Endothelial cell of umbilical vein (primary cell): ENCODE results near the gene EML2. TPM values are rescaled to one million over a fixed set of nuclear protein-coding genes. Genes with fewer than 3 reads are reported as not detected.

ENCODE experiments used
- BruUV-seq: library from RNA; stranded (reverse); fragments of 400-500 nt; replicated peaks from 2 replicates; lab custom pipeline; 2021; lab: Mats Ljungman, UMichigan
- CTCF ChIA-PET: fragments of 300-600, 350-600 bp; sonication (Branson Sonifier 250); formaldehyde crosslinking; loops from one replicate; lab custom pipeline; 2021; ENCODE audit warnings: antibody characterized with exemption, inconsistent platforms; lab: Charles Lee
- POLR2A ChIA-PET: fragments of 300-600, 350-600 bp; sonication (Branson Sonifier 250); formaldehyde crosslinking; loops from one replicate; lab custom pipeline; 2021; ENCODE audit warnings: antibody characterized with exemption, inconsistent platforms; lab: Charles Lee
- DNase-seq: peaks from one replicate; pipeline ENCODE4 v3.0.0-alpha.2; 2011; ENCODE audit warnings: low read depth, low spot score
- FAIRE-seq: peaks from 2 replicates; lab custom pipeline; 2011; peaks lifted over from hg19 to GRCh38; lab: Jason Lieb, UNC
- H2AFZ ChIP-seq: 2 replicates; pipeline ENCODE4 v1.6.0; 2012; ENCODE audit warnings: low read depth, low read length, control low read depth, inconsistent platforms
- H3K27ac ChIP-seq: 2 replicates; pipeline ENCODE4 v1.5.1; 2011; ENCODE audit warnings: low read depth, mild to moderate bottlenecking, control low read depth, low read length, moderate library complexity; ENCODE audit not compliant: insufficient read depth
- H3K27me3 ChIP-seq, 2 experiments: 2 replicates each; pipeline versions ENCODE4 v1.6.0 to v1.6.1; 2011; ENCODE audit warnings: low read length in 2 of 2, mixed read lengths in 1 of 2; ENCODE audit not compliant: control insufficient read depth in 2 of 2, insufficient read depth in 2 of 2
- H3K36me3 ChIP-seq, 2 experiments: 2 replicates in 1 of 2; 3 replicates in 1 of 2; pipeline ENCODE4 v1.5.1; 2011; ENCODE audit warnings: low read length in 2 of 2, mild to moderate bottlenecking in 1 of 2, moderate library complexity in 1 of 2; ENCODE audit not compliant: control insufficient read depth in 2 of 2, insufficient read depth in 2 of 2; ENCODE audit errors: extremely low read depth in 1 of 2
- H3K4me1 ChIP-seq: 3 replicates; pipeline ENCODE4 v1.5.1; 2011; ENCODE audit warnings: mild to moderate bottlenecking, low read length; ENCODE audit not compliant: control insufficient read depth, insufficient read depth; ENCODE audit errors: extremely low read depth
- H3K4me2 ChIP-seq: 2 replicates; pipeline ENCODE4 v1.6.1; 2011; ENCODE audit warnings: low read length, control low read depth, mixed read lengths; ENCODE audit not compliant: insufficient read depth
- H3K4me3 ChIP-seq, 3 experiments: fragments of 200-600 bp in 1 of 3; sonication (generic), shearing (Covaris generic) in 1 of 3; replicated peaks in 1 of 3; 2 replicates each; pipeline ENCODE4 v1.5.1; 2011 to 2016; ENCODE audit warnings: control low read depth in 3 of 3, low read length in 3 of 3, mild to moderate bottlenecking in 2 of 3, inconsistent platforms in 1 of 3, low read depth in 1 of 3, moderate library complexity in 1 of 3; ENCODE audit not compliant: insufficient read depth in 1 of 3
- H3K79me2 ChIP-seq: 2 replicates; pipeline ENCODE4 v1.6.0; 2012; ENCODE audit warnings: low read length, inconsistent platforms; ENCODE audit not compliant: control insufficient read depth, insufficient read depth
- H3K9ac ChIP-seq: replicated peaks from 2 replicates; pipeline ENCODE3; 2011; ENCODE audit warnings: low read length, control low read depth; ENCODE audit not compliant: insufficient read depth; ENCODE audit errors: extremely low read depth
- H3K9me1 ChIP-seq: replicated peaks from 3 replicates; pipeline ENCODE4 v1.6.0; 2011; ENCODE audit warnings: mild to moderate bottlenecking, low read length; ENCODE audit not compliant: control insufficient read depth, insufficient read depth; ENCODE audit errors: extremely low read depth
- H3K9me3 ChIP-seq: replicated peaks from 2 replicates; pipeline ENCODE4 v1.5.1; 2012; ENCODE audit warnings: low read length, inconsistent platforms; ENCODE audit not compliant: control insufficient read depth, insufficient read depth
- H4K20me1 ChIP-seq: replicated peaks from 2 replicates; pipeline ENCODE3; 2011; ENCODE audit warnings: mild to moderate bottlenecking, low read length; ENCODE audit not compliant: control insufficient read depth, insufficient read depth; ENCODE audit errors: extremely low read depth
- EZH2 ChIP-seq: IDR thresholded peaks from 2 replicates; pipeline ENCODE4 v1.6.1; 2012; ENCODE audit warnings: borderline replicate concordance, low read depth, mild to moderate bottlenecking, moderate library complexity, low read length, inconsistent platforms; ENCODE audit not compliant: severe bottlenecking
- FOS ChIP-seq: IDR thresholded peaks from 2 replicates; pipeline ENCODE4 v1.6.1; 2011; ENCODE audit warnings: mild to moderate bottlenecking, low read length, moderate library complexity, borderline replicate concordance; ENCODE audit not compliant: insufficient read depth
- JUN ChIP-seq: IDR thresholded peaks from 2 replicates; pipeline ENCODE4 v1.6.1; 2011; ENCODE audit warnings: borderline replicate concordance, low read depth; ENCODE audit not compliant: insufficient read length, insufficient read depth
- POLR2AphosphoS5 ChIP-seq: IDR thresholded peaks from 2 replicates; pipeline ENCODE4 v1.6.1; 2012; ENCODE audit warnings: low read depth, mild to moderate bottlenecking, control low read depth, low read length, moderate library complexity; ENCODE audit not compliant: insufficient read depth
- dilution Hi-C: fragments of 300-500 bp; cut with MboI; formaldehyde crosslinking; loops from one replicate; pipeline ENCODE4 v1.15.0; 2019; ENCODE audit warnings: low sequenced_read_pairs; ENCODE audit not compliant: extremely low pct_ligation_motif_present
- intact Hi-C: fragments of 100-400 bp; cut with micrococcal nuclease; formaldehyde crosslinking; loops from one replicate; pipeline ENCODE4 v1.10.0; 2022
- polyA plus RNA-seq, 4 experiments: library from polyadenylated mRNA; depleted of rRNA in 3 of 4; stranded (reverse) in 3 of 4; unstranded in 1 of 4; fragments of >200 nt; gene quantifications; 2 replicates each; pipeline versions ENCODE4 v1.2.1 to v1.2.3, GENCODE V29; 2011 to 2012; ENCODE audit warnings: missing spikeins in 1 of 4
- total RNA-seq: library from RNA; stranded (reverse); gene quantifications from 2 replicates; pipeline ENCODE4 v1.2.3, GENCODE V29; 2021
- TF ChIP-seq, protein P1 (sequence below), 2 donors: IDR thresholded peaks; 1 replicate in 1 of 2; 2 replicates in 1 of 2; pipeline ENCODE4 v1.5.1; 2011; ENCODE audit warnings: low read length in 2 of 2, mild to moderate bottlenecking in 2 of 2, moderate library complexity in 2 of 2, control low read depth in 1 of 2, inconsistent platforms in 1 of 2, low read depth in 1 of 2; ENCODE audit not compliant: insufficient read depth in 1 of 2; ENCODE audit errors: extremely low read depth in 1 of 2

Gene EML2
- total and polyA plus RNA-seq, 2 donors (not counting 3 experiments of a cell fraction or from before 2014, with no cell fraction given) = 23.3 to 28.9 TPM

GRCh38 chr19:45632468-45633196, 6.6 kb downstream of the EML2 start:
- ChIA-PET CTCF (interaction anchor here (0.8 to 4.8 kb wide), 3 partner anchors 10 to 60 kb away, joined by 3 to 49 read pairs (median 4); no protein-coding TSS in a partner anchor), POLR2A (no interaction called here)
- no peak for TF ChIP-seq EZH2
- TF ChIP-seq FOS = peak; percentile 78
- TF ChIP-seq, protein P1, sequence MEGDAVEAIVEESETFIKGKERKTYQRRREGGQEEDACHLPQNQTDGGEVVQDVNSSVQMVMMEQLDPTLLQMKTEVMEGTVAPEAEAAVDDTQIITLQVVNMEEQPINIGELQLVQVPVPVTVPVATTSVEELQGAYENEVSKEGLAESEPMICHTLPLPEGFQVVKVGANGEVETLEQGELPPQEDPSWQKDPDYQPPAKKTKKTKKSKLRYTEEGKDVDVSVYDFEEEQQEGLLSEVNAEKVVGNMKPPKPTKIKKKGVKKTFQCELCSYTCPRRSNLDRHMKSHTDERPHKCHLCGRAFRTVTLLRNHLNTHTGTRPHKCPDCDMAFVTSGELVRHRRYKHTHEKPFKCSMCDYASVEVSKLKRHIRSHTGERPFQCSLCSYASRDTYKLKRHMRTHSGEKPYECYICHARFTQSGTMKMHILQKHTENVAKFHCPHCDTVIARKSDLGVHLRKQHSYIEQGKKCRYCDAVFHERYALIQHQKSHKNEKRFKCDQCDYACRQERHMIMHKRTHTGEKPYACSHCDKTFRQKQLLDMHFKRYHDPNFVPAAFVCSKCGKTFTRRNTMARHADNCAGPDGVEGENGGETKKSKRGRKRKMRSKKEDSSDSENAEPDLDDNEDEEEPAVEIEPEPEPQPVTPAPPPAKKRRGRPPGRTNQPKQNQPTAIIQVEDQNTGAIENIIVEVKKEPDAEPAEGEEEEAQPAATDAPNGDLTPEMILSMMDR (IDR thresholded peaks at IDR 0.05; ENCODE audit: extremely low read depth in 1 of 2, insufficient read depth in 1 of 2, low read depth in 1 of 2, low read length in 2 of 2) = no peak
- peak; percentile 16 for TF ChIP-seq POLR2AphosphoS5
- TF ChIP-seq JUN = peak; percentile 73
- Histone ChIP-seq H4K20me1 (no peaks in the 10 kb centered on the region), H3K27ac (no peak overlapping the region), H3K79me2 (no peaks in the 10 kb centered on the region), H3K27me3 (no peaks in the 10 kb centered on the region), H3K4me2 (no peak overlapping the region), H3K9me3 (no peaks in the 10 kb centered on the region), H3K4me3 (peak overlapping the region in 1 of 3 experiments; percentile 13), H2AFZ (no peak overlapping the region), H3K36me3 (peaks cover 0 to 3% of the 10 kb centered on the region in 2 experiments), H3K9me1 (no peaks in the 10 kb centered on the region), H3K9ac (no peak overlapping the region), H3K4me1 (peaks cover 8% of the 10 kb centered on the region)
- BruUV-seq = no TSS peak
- peak; percentile 80 for DNase-seq
- dilution Hi-C loops (no loop called here), intact Hi-C loops (loop anchor here (1.0 kb wide), 2 partner anchors 9 to 18 kb away; no protein-coding TSS in a partner anchor)
- peak; percentile 92 for FAIRE-seq
